HL-60/S4 treated with phorbol 12-myristate 13-acetate at 8.2 ng/mL for 4 days and 3 days (cell line): ENCODE measurements around the gene DDN.

ENCODE experiments used
- in situ Hi-C: fragments of 300-500 bp; cut with MboI; formaldehyde crosslinking; loops from 2 replicates; pipeline ENCODE4 v1.15.0; 2022; ENCODE audit warnings: low sequenced_read_pairs

The DDN gene

GRCh38 chr12:48969160-48969771, 29.9 kb downstream of the DDN start:
- in situ Hi-C loops, result no loop called here

DNA sequence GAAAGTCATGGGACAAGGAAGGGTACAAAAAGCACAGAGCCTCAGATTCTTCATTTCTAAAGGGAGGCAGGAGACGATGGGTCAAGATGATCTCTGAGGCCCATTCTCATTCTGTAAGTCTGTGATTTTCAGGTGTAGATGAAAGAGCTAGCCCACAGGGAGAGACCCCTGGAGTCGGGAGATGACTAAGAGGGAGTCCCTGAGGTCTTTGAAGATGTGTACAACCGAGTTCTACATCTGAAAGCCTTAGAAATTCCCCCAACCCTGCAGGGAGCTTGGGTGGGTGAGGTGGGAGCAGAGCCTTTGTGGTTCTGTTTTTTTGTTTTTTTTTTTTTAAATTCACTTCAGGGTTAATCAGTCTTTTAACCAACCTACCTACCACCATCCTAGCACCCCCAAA, 30.7 kb downstream of the DDN start:
- in situ Hi-C loops, result no loop called here

- in situ Hi-C loops, result no loop called here
Observed at GRCh38 chr12:48967991-48968390, 31.2 kb downstream of the DDN start.

- in situ Hi-C loops, result no loop called here
Observed at GRCh38 chr12:48966177-48966895, 32.8 kb downstream of the DDN start.

DNA sequence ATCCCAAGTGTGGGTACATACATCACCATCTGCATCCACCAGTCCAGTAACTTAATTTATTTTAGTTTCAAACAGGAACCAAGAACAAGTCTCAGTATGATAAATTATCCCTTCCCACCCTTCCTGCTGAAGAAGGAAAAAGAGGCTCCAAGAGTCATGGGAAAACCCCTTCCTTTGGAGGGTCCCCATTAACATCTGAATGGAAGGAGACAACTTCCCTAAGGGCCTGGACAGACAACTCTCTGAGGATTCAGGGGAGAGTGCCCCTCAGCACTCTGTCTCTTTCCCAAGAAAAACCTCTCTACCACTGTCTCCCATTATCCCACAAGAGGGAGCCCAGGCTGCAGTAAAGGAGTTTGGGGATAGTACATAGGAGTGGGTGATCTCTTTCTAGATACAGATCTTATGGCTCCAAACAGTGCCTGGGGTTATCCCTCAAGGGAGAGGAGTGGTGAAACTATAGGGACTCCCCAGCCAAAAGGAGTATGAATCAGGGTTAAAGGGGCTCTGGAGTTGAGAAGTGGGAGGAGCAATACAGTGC, 33.8 kb downstream of the DDN start:
- in situ Hi-C loops, result no loop called here

DNA sequence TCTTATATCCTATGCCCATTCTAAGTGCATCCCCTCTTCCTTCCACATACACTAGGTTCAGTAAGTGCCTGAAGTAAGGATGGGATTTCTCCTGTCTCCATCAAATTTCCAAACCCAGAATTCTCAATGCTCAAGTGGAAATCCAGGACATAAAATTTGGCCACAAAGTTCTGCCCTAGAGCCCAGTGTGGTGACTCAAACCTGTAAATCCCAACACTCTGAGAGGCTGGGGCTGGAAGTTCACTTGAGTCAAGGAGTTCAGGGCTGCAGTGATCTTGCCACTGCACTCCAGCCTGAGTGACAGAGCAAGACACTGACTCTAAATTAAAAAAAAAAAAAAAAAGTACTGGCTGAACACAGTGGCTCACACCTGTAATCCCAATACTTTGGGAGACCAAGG, 37.4 kb downstream of the DDN start:
- in situ Hi-C loops, result no loop called here

- in situ Hi-C loops, result no loop called here
Observed at GRCh38 chr12:48961331-48961730, 37.8 kb downstream of the DDN start.

DNA sequence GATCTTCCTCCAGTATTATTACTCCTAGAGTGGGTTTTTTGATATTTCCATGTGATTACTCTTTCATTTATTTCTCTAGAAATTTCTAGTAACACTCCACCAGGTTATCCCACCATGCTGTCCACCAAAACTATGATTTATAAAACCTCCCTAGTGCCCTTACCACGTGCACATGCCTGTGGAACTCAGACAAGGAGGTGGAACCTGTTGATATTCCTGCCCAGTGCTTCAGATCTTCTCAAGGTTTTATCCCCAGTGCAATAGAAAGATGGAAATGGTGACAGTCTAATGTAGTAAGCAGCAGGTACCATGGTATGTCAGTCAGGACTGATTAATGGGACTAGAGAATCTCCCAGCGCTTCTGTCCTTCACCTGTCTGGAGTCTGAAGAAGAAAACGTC, 38.3 kb downstream of the DDN start:
- in situ Hi-C loops, result no loop called here

DNA sequence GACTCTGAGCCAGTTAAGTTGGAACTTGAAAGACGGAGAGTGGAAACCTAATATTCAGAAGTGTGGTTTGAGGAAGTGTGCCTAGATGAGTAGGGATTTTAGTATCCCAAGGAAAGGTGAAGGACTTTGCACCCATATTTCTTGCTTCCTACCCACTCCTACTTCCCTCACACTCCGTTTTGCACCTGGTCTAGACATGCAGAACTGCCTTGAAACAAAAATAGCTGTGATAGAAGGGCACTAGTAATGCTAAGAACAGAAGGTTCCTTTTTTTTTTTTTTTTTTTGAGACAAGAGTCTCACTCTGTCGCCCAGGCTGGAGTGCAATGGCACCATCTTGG, 41.2 kb downstream of the DDN start:
- in situ Hi-C loops, result no loop called here

DNA sequence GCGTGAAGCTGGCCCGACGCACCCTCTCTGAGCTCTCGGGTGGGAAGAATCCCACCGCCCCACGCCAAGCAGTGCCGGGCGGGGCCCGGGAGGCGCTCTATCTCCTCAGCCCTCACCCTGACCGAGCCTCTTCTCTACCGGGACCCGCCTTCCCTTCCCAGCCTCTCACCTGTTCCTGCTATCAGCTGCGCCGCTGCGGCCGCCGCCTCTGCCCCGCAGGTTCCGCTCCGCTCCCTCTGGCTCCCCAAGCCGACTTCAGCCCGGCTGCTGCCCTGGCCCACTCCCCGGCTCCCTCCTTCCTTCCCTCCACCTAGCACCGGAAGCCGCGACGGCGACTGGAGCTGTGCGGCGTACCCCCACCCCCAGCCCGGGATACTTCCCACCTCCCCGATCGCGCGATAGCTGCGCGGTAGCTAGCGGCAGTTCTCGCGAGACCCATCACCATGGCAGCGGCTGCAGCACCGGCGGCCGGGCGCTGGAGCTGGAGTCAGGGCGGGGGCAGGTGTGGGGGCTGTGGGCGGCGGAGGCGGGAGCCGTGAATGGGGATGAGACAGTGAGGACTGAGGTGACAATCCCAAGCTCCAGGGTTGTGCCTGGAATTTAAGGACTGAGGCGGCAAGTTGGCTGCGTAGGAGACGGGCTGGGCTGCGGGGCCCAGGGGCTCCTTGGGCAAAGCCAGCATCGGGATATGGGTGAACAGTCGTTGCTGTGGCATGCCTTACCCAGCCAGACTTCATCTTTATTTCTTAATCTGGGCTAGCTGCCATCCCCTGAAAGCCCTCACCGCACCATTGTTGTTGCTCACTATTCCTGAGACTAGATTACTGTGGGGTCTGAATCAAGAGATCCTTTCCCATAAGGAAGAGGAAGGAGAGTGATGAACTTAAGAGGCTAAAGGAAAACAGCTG, 41.8 kb downstream of the DDN start, which contains the start of gene ARF3:
Gene ARF3 (minus strand): TSS at position 347 of the 908 bp plus-strand sequence. CDS start 16,392 bp downstream, outside the sequence.
- in situ Hi-C loops, result no loop called here

DNA sequence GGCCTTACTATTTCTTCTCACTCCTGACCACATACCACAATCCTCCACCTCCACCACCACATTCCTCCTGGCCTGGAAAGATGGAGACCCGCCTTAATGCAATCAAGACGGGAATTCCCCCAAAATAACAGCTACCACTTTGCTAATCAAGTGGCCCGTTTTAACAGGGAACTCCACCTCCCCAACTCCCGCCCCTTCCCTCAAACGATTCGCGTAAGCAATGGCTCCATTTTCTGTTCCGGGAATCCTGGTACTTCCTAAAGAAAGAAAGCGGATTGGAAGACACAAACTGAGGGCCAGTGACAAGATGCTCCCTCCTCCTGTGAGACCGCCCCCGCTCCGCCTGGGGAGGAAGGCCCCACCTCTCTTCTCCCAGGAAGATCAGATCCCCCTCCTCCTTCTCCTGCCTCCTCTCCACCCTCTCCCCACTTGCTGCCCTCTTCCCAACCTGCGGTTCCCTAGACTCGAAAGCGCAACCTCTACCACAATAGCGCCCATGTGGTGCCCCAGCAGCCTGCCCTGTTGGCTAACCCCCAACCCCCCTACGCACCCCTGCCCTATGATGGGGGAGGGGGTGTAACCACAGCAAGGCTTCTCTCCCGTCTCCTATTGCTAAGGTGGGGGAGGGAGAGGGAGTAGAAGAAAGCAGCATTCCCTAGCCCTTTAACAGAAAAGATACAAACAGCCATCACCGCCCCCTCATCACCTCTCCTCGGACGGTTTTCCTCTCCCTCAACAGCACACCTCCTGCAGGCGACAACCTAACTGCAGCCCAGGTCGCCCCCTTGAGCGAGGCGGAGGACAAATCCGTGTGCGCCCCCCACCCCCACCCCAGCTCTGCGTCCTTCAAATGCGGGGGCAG, 42.7 kb downstream of the DDN start:
- in situ Hi-C loops, result no loop called here

GRCh38 chr12:48954841-48955501, 44.2 kb downstream of the DDN start:
- in situ Hi-C loops, result no loop called here

DNA sequence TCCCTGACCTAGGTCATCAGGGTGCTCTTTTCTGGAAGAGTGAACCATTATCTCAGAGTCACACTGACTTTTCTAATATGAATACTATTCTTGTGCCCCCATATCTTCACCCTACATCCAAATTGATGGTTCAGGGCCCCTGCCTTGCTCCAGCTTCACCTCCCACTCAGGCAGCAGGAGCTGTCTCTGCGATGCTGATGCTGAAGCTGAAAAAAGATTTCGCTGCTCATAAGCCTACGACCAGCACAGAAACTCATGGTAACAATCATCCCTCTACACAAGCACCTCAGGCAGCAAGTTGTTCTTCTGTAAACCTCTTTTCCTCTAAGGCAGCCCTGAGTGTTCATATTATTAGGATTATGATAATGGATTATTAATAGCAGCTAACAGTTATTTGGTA, 45.1 kb downstream of the DDN start:
- in situ Hi-C loops, result no loop called here

GRCh38 chr12:48952691-48953090, 46.5 kb downstream of the DDN start:
- in situ Hi-C loops, result no loop called here

GRCh38 chr12:48947727-48948126, 51.4 kb downstream of the DDN start:
- in situ Hi-C loops, result no loop called here

DNA sequence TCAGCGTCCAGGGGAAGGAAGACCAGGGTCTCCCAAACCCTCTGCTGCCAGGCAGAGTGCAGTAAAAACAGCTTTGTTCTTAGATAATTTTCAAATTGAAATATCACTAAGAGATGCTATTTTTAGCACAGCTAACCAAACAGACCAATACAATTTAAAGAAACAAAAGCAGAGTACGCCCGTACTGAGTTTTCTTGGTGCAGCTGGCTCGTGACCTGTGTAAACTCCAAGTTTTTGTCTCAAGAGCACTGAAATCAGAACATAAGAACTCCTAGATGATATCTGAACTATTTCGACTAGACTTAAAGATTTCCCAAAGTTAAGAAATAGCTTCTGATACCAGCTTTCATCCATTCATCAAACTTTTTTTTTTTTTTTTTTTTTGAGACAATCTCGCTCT, 52.2 kb downstream of the DDN start:
- in situ Hi-C loops, result no loop called here

DNA sequence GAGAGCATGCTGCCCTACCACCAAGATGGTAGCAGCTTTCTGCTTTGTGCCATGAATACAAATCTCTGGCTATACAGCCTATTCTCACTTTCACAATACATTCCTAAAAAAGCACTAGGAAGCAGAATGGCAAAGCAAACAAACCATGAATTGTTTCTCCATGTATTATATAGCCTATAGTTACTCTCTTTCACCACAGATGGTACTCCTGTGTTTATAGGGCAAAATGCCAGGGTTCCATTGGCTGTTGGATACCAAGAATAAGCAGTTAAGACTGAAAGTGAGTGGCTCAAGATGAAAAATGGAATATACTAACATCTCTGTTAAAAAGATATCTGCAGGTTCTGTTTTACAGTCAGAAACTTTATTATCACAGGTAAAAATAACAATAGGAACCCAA, 53.0 kb downstream of the DDN start:
- in situ Hi-C loops, result no loop called here
